Ishikawa (cell line): Measurements from ENCODE around the gene TCTN1.

Experiments
- EP300 ChIP-seq: IDR thresholded peaks from 2 replicates; pipeline ENCODE4 v1.6.1; 2012; ENCODE audit warnings: borderline replicate concordance
- RAD21 ChIP-seq: IDR thresholded peaks from 2 replicates; pipeline ENCODE4 v1.6.1; 2012; ENCODE audit warnings: low read depth
- TAF1 ChIP-seq: IDR thresholded peaks from 2 replicates; pipeline ENCODE4 v1.6.1; 2012; ENCODE audit warnings: low read depth, mild to moderate bottlenecking
- YY1 ChIP-seq: IDR thresholded peaks from 2 replicates; pipeline ENCODE4 v1.6.1; 2012; ENCODE audit warnings: low read depth
- TF ChIP-seq, protein P1 (sequence below): IDR thresholded peaks from 2 replicates; pipeline ENCODE4 v1.6.1; 2012

DNA sequence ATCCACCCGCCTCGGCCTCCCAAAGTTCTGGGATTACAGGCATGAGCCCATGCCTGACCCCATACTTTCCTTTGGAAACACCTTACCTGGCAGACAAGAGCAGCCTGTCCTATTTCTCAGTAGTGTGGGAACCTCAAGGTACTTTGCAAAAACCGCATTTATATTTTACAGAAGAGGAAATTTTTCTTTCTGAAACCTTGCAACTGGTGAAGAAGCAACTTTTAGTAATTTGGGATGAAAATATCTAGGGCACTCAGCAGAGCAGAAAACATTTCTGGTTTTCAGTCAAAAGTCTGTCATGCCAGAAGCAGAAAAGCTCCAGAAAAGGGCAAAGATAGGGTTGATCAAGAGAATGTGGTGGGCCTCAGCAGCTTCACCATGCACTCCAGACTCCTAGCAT lies 53.7 kb downstream of the TCTN1 start:
- TF ChIP-seq EP300 (no peak), RAD21 (no peak), TAF1 (no peak), YY1 (no peak)
- TF ChIP-seq, protein P1, sequence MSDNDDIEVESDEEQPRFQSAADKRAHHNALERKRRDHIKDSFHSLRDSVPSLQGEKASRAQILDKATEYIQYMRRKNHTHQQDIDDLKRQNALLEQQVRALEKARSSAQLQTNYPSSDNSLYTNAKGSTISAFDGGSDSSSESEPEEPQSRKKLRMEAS, result no peak
